Endothelial cell of umbilical vein (primary cell): Measurements from ENCODE around the gene CASK. TPM values are rescaled to one million over a fixed set of nuclear protein-coding genes. Genes with fewer than 3 reads are reported as not detected.

Experiments used
- BruUV-seq: library from RNA; stranded (reverse); fragments of 400-500 nt; replicated peaks from 2 replicates; lab custom pipeline; 2021; lab: Mats Ljungman, UMichigan
- CTCF ChIA-PET: fragments of 300-600, 350-600 bp; sonication (Branson Sonifier 250); formaldehyde crosslinking; loops from one replicate; lab custom pipeline; 2021; ENCODE audit warnings: antibody characterized with exemption, inconsistent platforms; lab: Charles Lee
- POLR2A ChIA-PET: fragments of 300-600, 350-600 bp; sonication (Branson Sonifier 250); formaldehyde crosslinking; loops from one replicate; lab custom pipeline; 2021; ENCODE audit warnings: antibody characterized with exemption, inconsistent platforms; lab: Charles Lee
- DNase-seq: peaks from one replicate; pipeline ENCODE4 v3.0.0-alpha.2; 2011; ENCODE audit warnings: low read depth, low spot score
- FAIRE-seq: peaks from 2 replicates; lab custom pipeline; 2011; peaks lifted over from hg19 to GRCh38; lab: Jason Lieb, UNC
- H2AFZ ChIP-seq: 2 replicates; pipeline ENCODE4 v1.6.0; 2012; ENCODE audit warnings: low read depth, low read length, control low read depth, inconsistent platforms
- H3K27ac ChIP-seq: 2 replicates; pipeline ENCODE4 v1.5.1; 2011; ENCODE audit warnings: low read depth, mild to moderate bottlenecking, control low read depth, low read length, moderate library complexity; ENCODE audit not compliant: insufficient read depth
- H3K27me3 ChIP-seq, 2 experiments: 2 replicates each; pipeline versions ENCODE4 v1.6.0 to v1.6.1; 2011; ENCODE audit warnings: low read length in 2 of 2, mixed read lengths in 1 of 2; ENCODE audit not compliant: control insufficient read depth in 2 of 2, insufficient read depth in 2 of 2
- H3K36me3 ChIP-seq, 2 experiments: 2 replicates in 1 of 2; 3 replicates in 1 of 2; pipeline ENCODE4 v1.5.1; 2011; ENCODE audit warnings: low read length in 2 of 2, mild to moderate bottlenecking in 1 of 2, moderate library complexity in 1 of 2; ENCODE audit not compliant: control insufficient read depth in 2 of 2, insufficient read depth in 2 of 2; ENCODE audit errors: extremely low read depth in 1 of 2
- H3K4me1 ChIP-seq: 3 replicates; pipeline ENCODE4 v1.5.1; 2011; ENCODE audit warnings: mild to moderate bottlenecking, low read length; ENCODE audit not compliant: control insufficient read depth, insufficient read depth; ENCODE audit errors: extremely low read depth
- H3K4me2 ChIP-seq: 2 replicates; pipeline ENCODE4 v1.6.1; 2011; ENCODE audit warnings: low read length, control low read depth, mixed read lengths; ENCODE audit not compliant: insufficient read depth
- H3K4me3 ChIP-seq, 3 experiments: fragments of 200-600 bp in 1 of 3; sonication (generic), shearing (Covaris generic) in 1 of 3; replicated peaks in 1 of 3; 2 replicates each; pipeline ENCODE4 v1.5.1; 2011 to 2016; ENCODE audit warnings: control low read depth in 3 of 3, low read length in 3 of 3, mild to moderate bottlenecking in 2 of 3, inconsistent platforms in 1 of 3, low read depth in 1 of 3, moderate library complexity in 1 of 3; ENCODE audit not compliant: insufficient read depth in 1 of 3
- H3K79me2 ChIP-seq: 2 replicates; pipeline ENCODE4 v1.6.0; 2012; ENCODE audit warnings: low read length, inconsistent platforms; ENCODE audit not compliant: control insufficient read depth, insufficient read depth
- H3K9ac ChIP-seq: replicated peaks from 2 replicates; pipeline ENCODE3; 2011; ENCODE audit warnings: low read length, control low read depth; ENCODE audit not compliant: insufficient read depth; ENCODE audit errors: extremely low read depth
- H3K9me1 ChIP-seq: replicated peaks from 3 replicates; pipeline ENCODE4 v1.6.0; 2011; ENCODE audit warnings: mild to moderate bottlenecking, low read length; ENCODE audit not compliant: control insufficient read depth, insufficient read depth; ENCODE audit errors: extremely low read depth
- H3K9me3 ChIP-seq: replicated peaks from 2 replicates; pipeline ENCODE4 v1.5.1; 2012; ENCODE audit warnings: low read length, inconsistent platforms; ENCODE audit not compliant: control insufficient read depth, insufficient read depth
- H4K20me1 ChIP-seq: replicated peaks from 2 replicates; pipeline ENCODE3; 2011; ENCODE audit warnings: mild to moderate bottlenecking, low read length; ENCODE audit not compliant: control insufficient read depth, insufficient read depth; ENCODE audit errors: extremely low read depth
- CTCF ChIP-seq, 2 donors: IDR thresholded peaks; 1 replicate in 1 of 2; 2 replicates in 1 of 2; pipeline ENCODE4 v1.5.1; 2011; ENCODE audit warnings: low read length in 2 of 2, mild to moderate bottlenecking in 2 of 2, moderate library complexity in 2 of 2, control low read depth in 1 of 2, inconsistent platforms in 1 of 2, low read depth in 1 of 2; ENCODE audit not compliant: insufficient read depth in 1 of 2; ENCODE audit errors: extremely low read depth in 1 of 2
- EZH2 ChIP-seq: IDR thresholded peaks from 2 replicates; pipeline ENCODE4 v1.6.1; 2012; ENCODE audit warnings: borderline replicate concordance, low read depth, mild to moderate bottlenecking, moderate library complexity, low read length, inconsistent platforms; ENCODE audit not compliant: severe bottlenecking
- FOS ChIP-seq: IDR thresholded peaks from 2 replicates; pipeline ENCODE4 v1.6.1; 2011; ENCODE audit warnings: mild to moderate bottlenecking, low read length, moderate library complexity, borderline replicate concordance; ENCODE audit not compliant: insufficient read depth
- GATA2 ChIP-seq: IDR thresholded peaks from 2 replicates; pipeline ENCODE4 v1.7.0; 2011; ENCODE audit warnings: low read depth, mild to moderate bottlenecking, moderate library complexity, mixed read lengths, low read length; ENCODE audit not compliant: insufficient read length, insufficient read depth
- JUN ChIP-seq: IDR thresholded peaks from 2 replicates; pipeline ENCODE4 v1.6.1; 2011; ENCODE audit warnings: borderline replicate concordance, low read depth; ENCODE audit not compliant: insufficient read length, insufficient read depth
- MAX ChIP-seq: IDR thresholded peaks from 2 replicates; pipeline ENCODE4 v1.6.1; 2011; ENCODE audit not compliant: insufficient read depth, insufficient read length
- MYC ChIP-seq: IDR thresholded peaks from one replicate; pipeline ENCODE4 v1.6.1; 2011; ENCODE audit warnings: mild to moderate bottlenecking, low read depth, low read length
- POLR2A ChIP-seq: IDR thresholded peaks from 2 replicates; pipeline ENCODE4 v1.6.1; 2012; ENCODE audit warnings: low read depth, mild to moderate bottlenecking, control low read depth, low read length
- POLR2AphosphoS5 ChIP-seq: IDR thresholded peaks from 2 replicates; pipeline ENCODE4 v1.6.1; 2012; ENCODE audit warnings: low read depth, mild to moderate bottlenecking, control low read depth, low read length, moderate library complexity; ENCODE audit not compliant: insufficient read depth
- dilution Hi-C: fragments of 300-500 bp; cut with MboI; formaldehyde crosslinking; loops from one replicate; pipeline ENCODE4 v1.15.0; 2019; ENCODE audit warnings: low sequenced_read_pairs; ENCODE audit not compliant: extremely low pct_ligation_motif_present
- intact Hi-C: fragments of 100-400 bp; cut with micrococcal nuclease; formaldehyde crosslinking; loops from one replicate; pipeline ENCODE4 v1.10.0; 2022
- polyA plus RNA-seq, 4 experiments: library from polyadenylated mRNA; depleted of rRNA in 3 of 4; stranded (reverse) in 3 of 4; unstranded in 1 of 4; fragments of >200 nt; gene quantifications; 2 replicates each; pipeline versions ENCODE4 v1.2.1 to v1.2.3, GENCODE V29; 2011 to 2012; ENCODE audit warnings: missing spikeins in 1 of 4
- total RNA-seq: library from RNA; stranded (reverse); gene quantifications from 2 replicates; pipeline ENCODE4 v1.2.3, GENCODE V29; 2021

The CASK gene
- total and polyA plus RNA-seq, 2 donors (not counting 3 experiments of a cell fraction or from before 2014, with no cell fraction given), result 6.4 to 30.4 TPM

- ChIA-PET POLR2A (no interaction called here), CTCF (no interaction called here)
- H2AFZ ChIP-seq, result no peak overlapping the region
- no peak overlapping the region for H3K27ac ChIP-seq
- FAIRE-seq, result peak; percentile 80
- BruUV-seq, result no TSS peak
- no peaks in the 10 kb centered on the region for H3K27me3 ChIP-seq
- dilution Hi-C loops, result no loop called here
- H4K20me1 ChIP-seq, result no peaks in the 10 kb centered on the region
- TF ChIP-seq CTCF (IDR thresholded peaks at IDR 0.05; ENCODE audit: extremely low read depth in 1 of 2, insufficient read depth in 1 of 2, low read depth in 1 of 2, low read length in 2 of 2), result no peak
- TF ChIP-seq EZH2, result no peak
- TF ChIP-seq FOS, result no peak
- TF ChIP-seq MAX, result no peak
- TF ChIP-seq POLR2AphosphoS5, result no peak
- TF ChIP-seq GATA2, result no peak
- TF ChIP-seq POLR2A, result no peak
- no peak for TF ChIP-seq JUN
- TF ChIP-seq MYC, result no peak
- intact Hi-C loops, result no loop called here
- no peaks in the 10 kb centered on the region for H3K36me3 ChIP-seq
- no peak overlapping the region for H3K4me2 ChIP-seq
- H3K4me1 ChIP-seq, result no peaks in the 10 kb centered on the region
- no peaks in the 10 kb centered on the region for H3K79me2 ChIP-seq
- H3K9ac ChIP-seq, result no peak overlapping the region
- no peaks in the 10 kb centered on the region for H3K9me3 ChIP-seq
- no peak overlapping the region for H3K4me3 ChIP-seq
- H3K9me1 ChIP-seq, result no peaks in the 10 kb centered on the region
- no peak for DNase-seq
Measured at GRCh38 chrX:41718481-41719235, 204.7 kb downstream of the CASK start.
